Immature natural killer cell (primary cell): Measurements from ENCODE around the gene LAMTOR2. TPM values are rescaled to one million over a fixed set of nuclear protein-coding genes. Genes with fewer than 3 reads are reported as not detected.
"Not testable (repeated sequence)": the region's sequence is repeated elsewhere in the genome, so short reads cannot be mapped to it uniquely, and the experiment has no call there.

Experiments used
- DNase-seq, 3 donors: peaks; one replicate each; pipeline ENCODE4 v3.0.0; 2022; ENCODE audit warnings: mixed read lengths in 1 of 3
- H3K27ac Mint-ChIP-seq, 6 donors: one replicate each; pipeline ENCODE4 v1.8.0; 2020; ENCODE audit warnings: mixed read lengths in 6 of 6, mild to moderate bottlenecking in 5 of 6, inconsistent platforms in 4 of 6, moderate library complexity in 3 of 6
- H3K27me3 Mint-ChIP-seq, 3 donors: one replicate each; pipeline ENCODE4 v1.8.0; 2020 to 2021; ENCODE audit warnings: low read depth in 3 of 3, mild to moderate bottlenecking in 3 of 3, mixed read lengths in 3 of 3, moderate library complexity in 3 of 3, inconsistent platforms in 1 of 3
- H3K36me3 Mint-ChIP-seq, 3 donors: one replicate each; pipeline ENCODE4 v1.8.0; 2020; ENCODE audit warnings: mixed read lengths in 3 of 3, inconsistent platforms in 2 of 3, mild to moderate bottlenecking in 2 of 3
- H3K4me1 Mint-ChIP-seq, 2 donors: one replicate each; pipeline ENCODE4 v1.8.0; 2020; ENCODE audit warnings: inconsistent platforms in 2 of 2, mild to moderate bottlenecking in 2 of 2, mixed read lengths in 2 of 2, moderate library complexity in 1 of 2
- H3K4me3 Mint-ChIP-seq, 5 donors: one replicate each; pipeline ENCODE4 v1.8.0; 2020; ENCODE audit warnings: mild to moderate bottlenecking in 5 of 5, mixed read lengths in 5 of 5, inconsistent platforms in 3 of 5, moderate library complexity in 3 of 5
- H3K9me3 Mint-ChIP-seq, 6 donors: one replicate each; pipeline ENCODE4 v1.8.0; 2020; ENCODE audit warnings: mild to moderate bottlenecking in 6 of 6, mixed read lengths in 6 of 6, inconsistent platforms in 4 of 6, moderate library complexity in 3 of 6
- polyA plus RNA-seq, 3 donors: library from polyadenylated mRNA; unstranded; fragments of 300-500 nt; fragmentation: Illumina TruSeq; gene quantifications; one replicate each; pipeline ENCODE4 v1.2.3, GENCODE V29; 2021

Gene LAMTOR2
- polyA plus RNA-seq, 3 donors from 2014 or later = 144 to 204 (median 160) TPM

- H3K9me3 Mint-ChIP-seq = no peaks in the 10 kb centered on the region
- no peak for DNase-seq
- peaks cover 0 to 12% of the 10 kb centered on the region in 2 donors for H3K4me1 Mint-ChIP-seq
- peaks cover 0 to 6% (median 0%) of the 10 kb centered on the region in 3 donors for H3K36me3 Mint-ChIP-seq
- no peak within 1 kb of the TSS for H3K27ac Mint-ChIP-seq
- H3K4me3 Mint-ChIP-seq = no peak within 1 kb of the TSS
- H3K27me3 Mint-ChIP-seq = no peaks in the 10 kb centered on the region
Measured at GRCh38 chr1:156060937-156061636, 6.5 kb downstream of the LAMTOR2 start, which contains the start of gene RAB25. TSS of gene RAB25 (plus strand) at chr1:156061160. CDS start at chr1:156061401, 241 bp downstream.

GRCh38 chr1:156062189-156062588 is 7.6 kb downstream of the LAMTOR2 start:
- H3K9me3 Mint-ChIP-seq = no peaks in the 10 kb centered on the region
- H3K4me3 Mint-ChIP-seq = no peak overlapping the region
- H3K36me3 Mint-ChIP-seq = peaks cover 0 to 3% (median 0%) of the 10 kb centered on the region in 3 donors

GRCh38 chr1:156063997-156064285 is 9.4 kb downstream of the LAMTOR2 start:
- Mint-ChIP-seq H3K4me1 (peaks cover 1 to 7% of the 10 kb centered on the region in 2 donors), H3K36me3 (no peaks in the 10 kb centered on the region), H3K9me3 (no peaks in the 10 kb centered on the region), H3K27ac (no peak overlapping the region), H3K27me3 (no peaks in the 10 kb centered on the region), H3K4me3 (no peak overlapping the region)
- DNase-seq = no peak

More at GRCh38 chr1:156062189-156062588, 7.6 kb downstream of the LAMTOR2 start:
- peaks cover 1 to 7% of the 10 kb centered on the region in 2 donors for H3K4me1 Mint-ChIP-seq
- DNase-seq = no peak
- H3K27me3 Mint-ChIP-seq = no peaks in the 10 kb centered on the region
- no peak overlapping the region for H3K27ac Mint-ChIP-seq

- Mint-ChIP-seq H3K4me1 (peaks cover 1 to 7% of the 10 kb centered on the region in 2 donors), H3K27ac (no peak overlapping the region), H3K36me3 (no peaks in the 10 kb centered on the region), H3K4me3 (no peak overlapping the region), H3K27me3 (no peaks in the 10 kb centered on the region), H3K9me3 (no peaks in the 10 kb centered on the region)
- no peak for DNase-seq
Measured at GRCh38 chr1:156064615-156065014, 10.0 kb downstream of the LAMTOR2 start.

- Mint-ChIP-seq H3K27ac (peak overlapping the region in 2 of 6 donors; percentile 0 to 10), H3K9me3 (no peaks in the 10 kb centered on the region), H3K27me3 (no peaks in the 10 kb centered on the region), H3K36me3 (no peaks in the 10 kb centered on the region), H3K4me3 (no peak overlapping the region), H3K4me1 (peaks cover 1 to 7% of the 10 kb centered on the region in 2 donors)
- DNase-seq = no peak
Measured at GRCh38 chr1:156065212-156065611, 10.6 kb downstream of the LAMTOR2 start.

GRCh38 chr1:156065871-156066270 is 11.3 kb downstream of the LAMTOR2 start:
- no peak for DNase-seq
- Mint-ChIP-seq H3K9me3 (no peaks in the 10 kb centered on the region), H3K4me1 (peaks cover 1 to 7% of the 10 kb centered on the region in 2 donors), H3K4me3 (no peak overlapping the region), H3K27ac (no peak overlapping the region), H3K36me3 (no peaks in the 10 kb centered on the region), H3K27me3 (no peaks in the 10 kb centered on the region)

- H3K36me3 Mint-ChIP-seq = no peaks in the 10 kb centered on the region
- H3K27me3 Mint-ChIP-seq = no peaks in the 10 kb centered on the region
- H3K9me3 Mint-ChIP-seq = no peaks in the 10 kb centered on the region
- peak overlapping the region in 1 of 6 donors; percentile 30 for H3K27ac Mint-ChIP-seq
- no peak for DNase-seq
- peaks cover 1 to 7% of the 10 kb centered on the region in 2 donors for H3K4me1 Mint-ChIP-seq
- no peak overlapping the region for H3K4me3 Mint-ChIP-seq
Measured at GRCh38 chr1:156067262-156067661, 12.7 kb downstream of the LAMTOR2 start.

GRCh38 chr1:156069490-156070455 is 15.2 kb downstream of the LAMTOR2 start:
- Mint-ChIP-seq H3K27me3 (peaks cover 0 to 3% (median 0%) of the 10 kb centered on the region in 3 donors), H3K4me3 (no peak overlapping the region)

GRCh38 chr1:156070548-156070947 is 16.0 kb downstream of the LAMTOR2 start:
- Mint-ChIP-seq H3K9me3 (no peaks in the 10 kb centered on the region), H3K27ac (no peak overlapping the region), H3K36me3 (no peaks in the 10 kb centered on the region), H3K4me3 (no peak overlapping the region), H3K4me1 (peaks cover 1 to 5% of the 10 kb centered on the region in 2 donors), H3K27me3 (peaks cover 0 to 4% (median 3%) of the 10 kb centered on the region in 3 donors)
- DNase-seq = no peak

More at GRCh38 chr1:156069490-156070455, 15.2 kb downstream of the LAMTOR2 start:
- no peaks in the 10 kb centered on the region for H3K36me3 Mint-ChIP-seq
- H3K9me3 Mint-ChIP-seq = no peaks in the 10 kb centered on the region
- DNase-seq = no peak
- H3K27ac Mint-ChIP-seq = no peak overlapping the region
- H3K4me1 Mint-ChIP-seq = peaks cover 1 to 7% of the 10 kb centered on the region in 2 donors

GRCh38 chr1:156071332-156071816 is 16.8 kb downstream of the LAMTOR2 start:
- not testable (repeated sequence) for H3K27me3 Mint-ChIP-seq, H3K27ac Mint-ChIP-seq, DNase-seq

GRCh38 chr1:156072251-156072650 is 17.7 kb downstream of the LAMTOR2 start:
- peaks cover 0 to 15% of the 10 kb centered on the region in 2 donors for H3K4me1 Mint-ChIP-seq

More at GRCh38 chr1:156071332-156071816, 16.8 kb downstream of the LAMTOR2 start:
- H3K9me3 Mint-ChIP-seq, H3K36me3 Mint-ChIP-seq, H3K4me3 Mint-ChIP-seq: not testable (repeated sequence)
- H3K4me1 Mint-ChIP-seq = peaks cover 1 to 13% of the 10 kb centered on the region in 2 donors

GRCh38 chr1:156073110-156073687 is 18.6 kb downstream of the LAMTOR2 start:
- Mint-ChIP-seq H3K4me3 (no peak overlapping the region), H3K27me3 (peaks cover 2 to 4% (median 3%) of the 10 kb centered on the region in 3 donors), H3K36me3 (no peaks in the 10 kb centered on the region), H3K27ac (no peak overlapping the region), H3K4me1 (peaks cover 3 to 15% of the 10 kb centered on the region in 2 donors), H3K9me3 (no peaks in the 10 kb centered on the region)
- no peak for DNase-seq

More at GRCh38 chr1:156072251-156072650, 17.7 kb downstream of the LAMTOR2 start:
- Mint-ChIP-seq H3K27me3 (peaks cover 2 to 4% (median 3%) of the 10 kb centered on the region in 3 donors), H3K36me3 (no peaks in the 10 kb centered on the region), H3K4me3 (no peak overlapping the region), H3K27ac (no peak overlapping the region), H3K9me3 (no peaks in the 10 kb centered on the region)
- no peak for DNase-seq

- Mint-ChIP-seq H3K4me1 (peaks cover 4 to 15% of the 10 kb centered on the region in 2 donors), H3K27me3 (peaks cover 2 to 6% (median 3%) of the 10 kb centered on the region in 3 donors), H3K36me3 (no peaks in the 10 kb centered on the region), H3K9me3 (no peaks in the 10 kb centered on the region), H3K4me3 (no peak overlapping the region), H3K27ac (no peak overlapping the region)
- DNase-seq = no peak
Measured at GRCh38 chr1:156073740-156074139, 19.2 kb downstream of the LAMTOR2 start.
